ENCODE results near the gene PDE11A. TPM values are rescaled to one million over a fixed set of nuclear protein-coding genes. Genes with fewer than 3 reads are reported as not detected.

Gene PDE11A
- total RNA-seq, 1 donor from 2014 or later = 2.0 TPM

- Mint-ChIP-seq H3K9me3 (peaks cover 3% of the 10 kb centered on the region), H3K4me3 (no peak overlapping the region), H3K36me3 (no peaks in the 10 kb centered on the region), H3K4me1 (ENCODE audit: unreplicated experiment) (no peaks in the 10 kb centered on the region), H3K27ac (no peak overlapping the region), H3K27me3 (no peaks in the 10 kb centered on the region)
- no peak for DNase-seq (ENCODE audit: extremely low spot score, unreplicated experiment)
- no peak for TF ChIP-seq CTCF (conservative IDR thresholded peaks at IDR 0.05)
Observed at GRCh38 chr2:177828557-177828956, 244.0 kb downstream of the PDE11A start.

DNA sequence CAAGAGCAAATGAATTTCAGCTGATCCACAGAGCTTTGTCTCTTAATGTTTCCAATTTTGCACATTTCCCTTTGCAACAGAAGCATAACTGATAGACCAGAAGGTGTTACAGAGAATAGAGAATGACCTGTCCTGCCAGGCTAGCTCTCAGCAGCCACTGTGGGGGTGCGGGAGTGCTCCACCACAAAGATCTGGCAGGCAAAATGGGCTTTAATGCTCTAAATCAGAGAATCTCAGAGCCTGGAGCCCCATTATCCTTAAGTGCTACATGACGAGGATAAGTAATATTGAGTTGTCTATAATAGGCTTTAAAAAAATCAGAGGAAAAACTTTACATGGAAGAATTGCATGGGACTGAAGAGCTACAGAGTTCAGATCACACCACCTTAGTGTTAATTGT is 245.7 kb downstream of the PDE11A start:
- DNase-seq (ENCODE audit: extremely low spot score, unreplicated experiment) = no peak
- TF ChIP-seq CTCF (conservative IDR thresholded peaks at IDR 0.05) = no peak
- Mint-ChIP-seq H3K9me3 (peaks cover 3% of the 10 kb centered on the region), H3K27me3 (peaks cover 4% of the 10 kb centered on the region), H3K27ac (no peak overlapping the region), H3K36me3 (no peaks in the 10 kb centered on the region), H3K4me1 (ENCODE audit: unreplicated experiment) (no peaks in the 10 kb centered on the region), H3K4me3 (no peak overlapping the region)

GRCh38 chr2:177822941-177823340 is 249.6 kb downstream of the PDE11A start:
- no peak for TF ChIP-seq CTCF (conservative IDR thresholded peaks at IDR 0.05)
- DNase-seq (ENCODE audit: extremely low spot score, unreplicated experiment) = no peak
- no peaks in the 10 kb centered on the region for H3K36me3 Mint-ChIP-seq
- no peaks in the 10 kb centered on the region for H3K4me1 Mint-ChIP-seq (ENCODE audit: unreplicated experiment)
- no peak overlapping the region for H3K4me3 Mint-ChIP-seq
- H3K9me3 Mint-ChIP-seq = peaks cover 3% of the 10 kb centered on the region
- H3K27me3 Mint-ChIP-seq = peaks cover 4% of the 10 kb centered on the region
- no peak overlapping the region for H3K27ac Mint-ChIP-seq

- no peaks in the 10 kb centered on the region for H3K36me3 Mint-ChIP-seq
- no peak overlapping the region for H3K4me3 Mint-ChIP-seq
- H3K4me1 Mint-ChIP-seq (ENCODE audit: unreplicated experiment) = no peaks in the 10 kb centered on the region
- no peak for TF ChIP-seq CTCF (conservative IDR thresholded peaks at IDR 0.05)
- H3K9me3 Mint-ChIP-seq = no peaks in the 10 kb centered on the region
- DNase-seq (ENCODE audit: extremely low spot score, unreplicated experiment) = no peak
- no peak overlapping the region for H3K27ac Mint-ChIP-seq
- H3K27me3 Mint-ChIP-seq = peaks cover 4% of the 10 kb centered on the region
Observed at GRCh38 chr2:177818412-177818811, 254.2 kb downstream of the PDE11A start.

- no peaks in the 10 kb centered on the region for H3K36me3 Mint-ChIP-seq
- H3K9me3 Mint-ChIP-seq = no peaks in the 10 kb centered on the region
- H3K4me1 Mint-ChIP-seq (ENCODE audit: unreplicated experiment) = no peaks in the 10 kb centered on the region
- no peak for DNase-seq (ENCODE audit: extremely low spot score, unreplicated experiment)
- TF ChIP-seq CTCF (conservative IDR thresholded peaks at IDR 0.05) = no peak
- H3K27me3 Mint-ChIP-seq = no peaks in the 10 kb centered on the region
- no peak overlapping the region for H3K27ac Mint-ChIP-seq
- no peak overlapping the region for H3K4me3 Mint-ChIP-seq
Observed at GRCh38 chr2:177817300-177817699, 255.3 kb downstream of the PDE11A start.

DNA sequence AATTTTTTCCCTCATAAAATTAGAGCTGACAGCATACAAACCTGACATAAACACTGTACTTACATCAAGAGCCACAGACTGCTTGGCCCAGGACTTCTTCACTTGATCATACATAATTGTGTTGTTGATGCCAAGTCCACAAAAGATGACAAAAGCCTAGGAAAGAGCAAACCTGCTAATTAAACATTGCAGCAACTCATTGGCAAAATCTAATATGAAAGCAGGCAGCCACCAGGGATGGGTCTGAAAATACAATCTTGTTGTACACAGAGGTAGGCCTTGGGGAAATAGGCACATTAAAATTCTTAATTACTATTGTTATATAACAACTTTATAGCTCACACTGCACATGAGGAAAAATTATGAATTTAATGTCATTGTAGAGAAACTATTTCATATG is 255.8 kb downstream of the PDE11A start:
- Mint-ChIP-seq H3K4me1 (ENCODE audit: unreplicated experiment) (no peaks in the 10 kb centered on the region), H3K27ac (no peak overlapping the region), H3K9me3 (no peaks in the 10 kb centered on the region), H3K27me3 (no peaks in the 10 kb centered on the region), H3K36me3 (no peaks in the 10 kb centered on the region), H3K4me3 (no peak overlapping the region)
- TF ChIP-seq CTCF (conservative IDR thresholded peaks at IDR 0.05) = no peak
- DNase-seq (ENCODE audit: extremely low spot score, unreplicated experiment) = no peak

Measured in type B pancreatic cell (in vitro differentiated cells).